GM19035 (cell line): ENCODE measurements around the gene CCDC88A.
"Not testable (repeated sequence)": the region's sequence is repeated elsewhere in the genome, so short reads cannot be mapped to it uniquely, and the experiment has no call there.

ENCODE experiments used
- ATAC-seq: cut with Tn5 transposase; IDR thresholded peaks from one replicate; pipeline ENCODE4 v1.9.1; 2021; ENCODE audit not compliant: unreplicated experiment

The CCDC88A gene

GRCh38 chr2:55419679-55420438 lies at the start of gene CCDC88A:
CCDC88A (minus strand) TSS chr2:55419856; CDS start chr2:55419079, 777 bp downstream.
- ATAC-seq = peak; percentile 79

- ATAC-seq = no peak
These were observed 42.0 kb upstream of the CCDC88A start for GRCh38 chr2:55461679-55462078.

GRCh38 chr2:55460562-55460961 lies 40.9 kb upstream of the CCDC88A start:
- ATAC-seq = no peak

- ATAC-seq = no peak
These were observed 40.1 kb upstream of the CCDC88A start for GRCh38 chr2:55459714-55460274.

GRCh38 chr2:55459279-55459678 lies 39.6 kb upstream of the CCDC88A start:
- ATAC-seq = no peak

- no peak for ATAC-seq
These were observed 34.5 kb upstream of the CCDC88A start for GRCh38 chr2:55454121-55454520.

- no peak for ATAC-seq
These were observed 33.2 kb upstream of the CCDC88A start for GRCh38 chr2:55452879-55453278.

GRCh38 chr2:55451699-55452098 lies 32.0 kb upstream of the CCDC88A start:
- no peak for ATAC-seq

- ATAC-seq = not testable (repeated sequence)
These were observed 30.4 kb upstream of the CCDC88A start for GRCh38 chr2:55450014-55450413.

GRCh38 chr2:55442045-55442760 lies 22.5 kb upstream of the CCDC88A start:
- ATAC-seq = not testable (repeated sequence)

- ATAC-seq = no peak
These were observed 21.7 kb upstream of the CCDC88A start for GRCh38 chr2:55441280-55441892.

GRCh38 chr2:55439101-55439397 lies 19.4 kb upstream of the CCDC88A start:
- ATAC-seq = no peak

- ATAC-seq = no peak
These were observed 18.9 kb upstream of the CCDC88A start for GRCh38 chr2:55438391-55439100.

- ATAC-seq = no peak
These were observed 18.1 kb upstream of the CCDC88A start for GRCh38 chr2:55437515-55438390.

GRCh38 chr2:55431982-55432627 lies 12.4 kb upstream of the CCDC88A start:
- peak; percentile 75 for ATAC-seq

GRCh38 chr2:55430211-55430975 lies 10.7 kb upstream of the CCDC88A start:
- ATAC-seq = no peak

GRCh38 chr2:55428258-55428657 lies 8.6 kb upstream of the CCDC88A start:
- no peak for ATAC-seq

- ATAC-seq = no peak
These were observed 5.8 kb upstream of the CCDC88A start for GRCh38 chr2:55425431-55425831.
